K562 (cell line): ENCODE measurements around the gene PSD2. TPM values are rescaled to one million over a fixed set of nuclear protein-coding genes. Genes with fewer than 3 reads are reported as not detected.

Source experiments
- ATAC-seq: fragments of 200-7000 bp; cut with Tn5 transposase; 3 replicates; pipeline ENCODE4 v1.9.1; 2020; ENCODE audit warnings: moderate library complexity
- BruUV-seq: library from RNA; stranded (reverse); fragments of 400-500 nt; replicated peaks from 2 replicates; lab custom pipeline; 2021; lab: Mats Ljungman, UMichigan
- CTCF ChIA-PET: fragments of 300-600 bp; formaldehyde crosslinking; extraction: SDS; loops from one replicate; lab custom pipeline; 2021; ENCODE audit warnings: low intra/inter-chr PET ratio; lab: Yijun Ruan, JAX
- POLR2A ChIA-PET: fragments of 300-600, 350-650 bp; sonication (Branson Sonifier 250); formaldehyde crosslinking; extraction: SDS; loops from one replicate; lab custom pipeline; 2021; ENCODE audit warnings: antibody characterized with exemption, inconsistent platforms; lab: Yijun Ruan, JAX
- DNase-seq, 4 experiments: peaks; one replicate each; pipeline versions ENCODE4 v3.0.0 to v3.0.0-alpha.2; 2011 to 2018; ENCODE audit warnings: low spot score in 3 of 4, mixed read lengths in 3 of 4; ENCODE audit errors: extremely low read depth in 1 of 4
- FAIRE-seq: peaks from 2 replicates; lab custom pipeline; 2011; peaks lifted over from hg19 to GRCh38; lab: Jason Lieb, UNC
- H2AFZ ChIP-seq: 2 replicates; pipeline ENCODE4 v1.6.0; 2011; ENCODE audit warnings: low read depth, low read length, control low read depth, inconsistent platforms
- H3K27ac ChIP-seq: fragments of 200-600 bp; 3 replicates; pipeline ENCODE4 v1.8.0; 2011; ENCODE audit warnings: low read depth, mild to moderate bottlenecking, control low read depth, inconsistent platforms, low read length, moderate library complexity, mixed read lengths; ENCODE audit errors: extremely low read depth
- H3K27me3 ChIP-seq, 2 experiments: fragments of 300-600 bp in 1 of 2; 2 replicates in 1 of 2; 3 replicates in 1 of 2; pipeline versions ENCODE4 v1.6.0 to v1.8.0; 2011; ENCODE audit warnings: inconsistent platforms in 2 of 2, low read length in 2 of 2, mild to moderate bottlenecking in 1 of 2, mixed read lengths in 1 of 2, moderate library complexity in 1 of 2; ENCODE audit not compliant: control insufficient read depth in 2 of 2, insufficient read depth in 2 of 2
- H3K36me3 ChIP-seq: fragments of 300-600 bp; 3 replicates; pipeline ENCODE4 v1.8.0; 2011; ENCODE audit warnings: mild to moderate bottlenecking, low read length, inconsistent platforms; ENCODE audit not compliant: control insufficient read depth, insufficient read depth
- H3K4me1 ChIP-seq, 2 experiments: fragments of 200-600 bp in 1 of 2; replicated peaks in 1 of 2; 2 replicates in 1 of 2; 3 replicates in 1 of 2; pipeline versions ENCODE4 v1.5.1 to v1.8.0; 2011; ENCODE audit warnings: inconsistent platforms in 2 of 2, low read length in 2 of 2, mild to moderate bottlenecking in 1 of 2, mixed read lengths in 1 of 2, moderate library complexity in 1 of 2; ENCODE audit not compliant: control insufficient read depth in 2 of 2, insufficient read depth in 2 of 2
- H3K4me2 ChIP-seq: 2 replicates; pipeline ENCODE4 v1.6.1; 2011; ENCODE audit warnings: low read length, control low read depth, inconsistent platforms, mixed read lengths; ENCODE audit not compliant: insufficient read depth
- H3K4me3 ChIP-seq: fragments of 200-600 bp; sonication (generic), shearing (Covaris generic); 2 replicates; pipeline ENCODE4 v1.5.1; 2016; ENCODE audit warnings: control low read depth, inconsistent platforms
- H3K79me2 ChIP-seq: fragments of 200-600 bp; 3 replicates; pipeline ENCODE4 v1.8.0; 2011; ENCODE audit warnings: low read length, inconsistent platforms; ENCODE audit not compliant: control insufficient read depth, insufficient read depth
- H3K9ac ChIP-seq, 2 experiments: 2 replicates each; pipeline versions ENCODE4 v1.6.0 to v1.6.1; 2011; ENCODE audit warnings: low read depth in 2 of 2, low read length in 2 of 2, control low read depth in 1 of 2, inconsistent platforms in 1 of 2, mild to moderate bottlenecking in 1 of 2, mixed read lengths in 1 of 2; ENCODE audit not compliant: insufficient read depth in 1 of 2
- H3K9me1 ChIP-seq: one replicate; pipeline ENCODE4 v1.6.0; 2011; ENCODE audit warnings: inconsistent platforms, mild to moderate bottlenecking, low read length, moderate library complexity; ENCODE audit not compliant: control insufficient read depth, insufficient read depth
- H3K9me3 ChIP-seq: replicated peaks from 2 replicates; pipeline ENCODE4 v1.5.1; 2011; ENCODE audit warnings: low read depth, low read length, inconsistent platforms; ENCODE audit not compliant: control insufficient read depth, insufficient read depth
- H4K20me1 ChIP-seq: replicated peaks from 2 replicates; pipeline ENCODE4 v1.6.1; 2011; ENCODE audit warnings: low read length, inconsistent platforms, mixed read lengths; ENCODE audit not compliant: control insufficient read depth, insufficient read depth
- CBX1 ChIP-seq: sonication (generic); IDR thresholded peaks from 2 replicates; pipeline ENCODE4 v1.6.1; 2016; ENCODE audit warnings: antibody characterized with exemption, low read depth, mild to moderate bottlenecking
- CHD2 ChIP-seq: IDR thresholded peaks from 2 replicates; pipeline ENCODE4 v1.6.1; 2011; ENCODE audit warnings: low read depth, low read length
- DACH1 ChIP-seq: fragments of 450-650 bp; IDR thresholded peaks from 2 replicates; pipeline ENCODE4 v1.6.1; 2018; ENCODE audit not compliant: partially characterized antibody
- HNRNPL ChIP-seq: fragments of 200-400 bp; formaldehyde crosslinking; IDR thresholded peaks from 2 replicates; pipeline ENCODE4 v1.6.1; 2017; ENCODE audit warnings: low read depth, mild to moderate bottlenecking, low read length
- LCOR ChIP-seq: sonication (generic); formaldehyde crosslinking; IDR thresholded peaks from 2 replicates; pipeline ENCODE4 v1.8.0; 2022; ENCODE audit warnings: mild to moderate bottlenecking, missing genetic modification reagents
- MEIS2 ChIP-seq: fragments of 450-650 bp; IDR thresholded peaks from 2 replicates; pipeline ENCODE4 v1.6.1; 2014; ENCODE audit warnings: mild to moderate bottlenecking; ENCODE audit not compliant: partially characterized antibody
- NR2F6 ChIP-seq: fragments of 450-650 bp; formaldehyde crosslinking; IDR thresholded peaks from 2 replicates; pipeline ENCODE4 v1.4.0; 2020; ENCODE audit warnings: mild to moderate bottlenecking
- POLR2G ChIP-seq: fragments of 200-400 bp; formaldehyde crosslinking; IDR thresholded peaks from 2 replicates; pipeline ENCODE4 v1.6.1; 2017; ENCODE audit warnings: low read depth, mild to moderate bottlenecking, antibody characterized with exemption, low read length, moderate library complexity
- RHOXF2B ChIP-seq: fragments of 250-450 bp; sonication (Bioruptor Pico); conservative IDR thresholded peaks from 2 replicates; pipeline ENCODE4 v1.5.1; 2021
- WGBS: fragments of 100-300 bp; shearing (Covaris generic); methylation state at CpG from one replicate; pipeline ENCODE4 v1.1.6; 2016; ENCODE audit warnings: low coverage, mixed read lengths; ENCODE audit not compliant: insufficient coverage; ENCODE audit errors: missing lambda C conversion rate; 5-methylcytosine and 5-hydroxymethylcytosine counted together
- in situ Hi-C: fragments of 300-500 bp; cut with MboI; formaldehyde crosslinking; loops from 4 replicates; pipeline ENCODE4 v1.15.0; 2018; ENCODE audit warnings: inconsistent platforms, mixed read lengths
- intact Hi-C: fragments of 100-400 bp; cut with micrococcal nuclease; formaldehyde crosslinking; loops from 2 replicates; pipeline ENCODE4 v1.14.2; 2022
- polyA plus RNA-seq, 8 experiments: library from polyadenylated mRNA; depleted of rRNA in 4 of 8; stranded (reverse) in 5 of 8; unstranded in 3 of 8; fragments of >200 nt; fragmentation: Nextera tagmentation in 2 of 8; fragmentation: Illumina TruSeq in 1 of 8; extraction: Ambion mirVana in 2 of 8; extraction: Trizol in 1 of 8; gene quantifications; 2 replicates each; pipeline versions ENCODE4 v1.2.1 to v1.2.3, GENCODE V29; 2011 to 2014; ENCODE audit warnings: inconsistent platforms in 1 of 8, missing spikeins in 1 of 8
- total RNA-seq, 7 experiments: library from RNA; depleted of rRNA in 6 of 7; stranded (reverse); fragments of >200 nt in 6 of 7; fragmentation: Illumina TruSeq in 2 of 7; extraction: Trizol in 2 of 7; gene quantifications; 2 replicates each; pipeline versions ENCODE4 v1.2.1 to v1.2.3, GENCODE V29; 2011 to 2021; ENCODE audit warnings: low replicate concordance in 1 of 7
- TF ChIP-seq, protein P1 (sequence below): fragments of 200-400 bp; formaldehyde crosslinking; IDR thresholded peaks from 2 replicates; pipeline ENCODE4 v1.6.1; 2017; ENCODE audit warnings: mild to moderate bottlenecking, low read depth, low read length, moderate library complexity
- TF ChIP-seq, protein P2 (sequence below): fragments of 250-450 bp; sonication (Bioruptor Pico); IDR thresholded peaks from 2 replicates; pipeline ENCODE4 v1.4.0; 2020; ENCODE audit warnings: mild to moderate bottlenecking
- TF ChIP-seq, protein P3 (sequence below): sonication (generic); formaldehyde crosslinking; IDR thresholded peaks from 2 replicates; pipeline ENCODE4 v1.8.1; 2023; ENCODE audit warnings: mild to moderate bottlenecking, missing genetic modification reagents
- TF ChIP-seq, protein P4 (sequence below): IDR thresholded peaks from 3 replicates; pipeline ENCODE4 v1.6.1; 2011; ENCODE audit warnings: borderline replicate concordance, mild to moderate bottlenecking, moderate library complexity; ENCODE audit not compliant: insufficient read length; ENCODE audit errors: extremely low read depth

The PSD2 gene
- total and polyA plus RNA-seq, 9 of the 15 experiments (the other 6 are each of a cell fraction or from before 2014, with no cell fraction given), result 0.01 to 0.09 (median 0.04) TPM; not detected in 4

DNA sequence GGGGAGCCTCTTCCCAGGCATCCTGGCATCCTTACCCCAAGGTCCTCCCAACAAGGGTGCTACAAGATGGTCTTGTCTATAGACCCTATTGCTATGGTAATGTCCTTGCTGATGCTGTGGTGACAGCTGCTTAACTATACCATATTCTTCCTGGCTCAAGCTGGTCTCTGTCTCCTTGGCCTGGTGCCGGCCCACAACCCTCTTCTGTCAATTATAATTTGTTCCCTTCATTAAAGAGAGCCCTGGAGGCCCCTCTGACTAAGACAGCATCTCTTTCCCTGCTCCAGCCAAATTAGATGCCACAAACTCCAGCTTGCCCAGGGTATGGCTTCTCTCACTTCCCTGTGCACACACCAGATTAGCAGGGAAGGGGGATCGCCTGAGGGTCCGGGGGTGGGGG is 86.7 kb downstream of the PSD2 start (continued):
- TF ChIP-seq, protein P1, sequence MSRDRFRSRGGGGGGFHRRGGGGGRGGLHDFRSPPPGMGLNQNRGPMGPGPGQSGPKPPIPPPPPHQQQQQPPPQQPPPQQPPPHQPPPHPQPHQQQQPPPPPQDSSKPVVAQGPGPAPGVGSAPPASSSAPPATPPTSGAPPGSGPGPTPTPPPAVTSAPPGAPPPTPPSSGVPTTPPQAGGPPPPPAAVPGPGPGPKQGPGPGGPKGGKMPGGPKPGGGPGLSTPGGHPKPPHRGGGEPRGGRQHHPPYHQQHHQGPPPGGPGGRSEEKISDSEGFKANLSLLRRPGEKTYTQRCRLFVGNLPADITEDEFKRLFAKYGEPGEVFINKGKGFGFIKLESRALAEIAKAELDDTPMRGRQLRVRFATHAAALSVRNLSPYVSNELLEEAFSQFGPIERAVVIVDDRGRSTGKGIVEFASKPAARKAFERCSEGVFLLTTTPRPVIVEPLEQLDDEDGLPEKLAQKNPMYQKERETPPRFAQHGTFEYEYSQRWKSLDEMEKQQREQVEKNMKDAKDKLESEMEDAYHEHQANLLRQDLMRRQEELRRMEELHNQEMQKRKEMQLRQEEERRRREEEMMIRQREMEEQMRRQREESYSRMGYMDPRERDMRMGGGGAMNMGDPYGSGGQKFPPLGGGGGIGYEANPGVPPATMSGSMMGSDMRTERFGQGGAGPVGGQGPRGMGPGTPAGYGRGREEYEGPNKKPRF, result no peak
- TF ChIP-seq CHD2 (no peak), MEIS2 (no peak), CBX1 (no peak)
- TF ChIP-seq, all 486 proteins: peak for 0

DNA sequence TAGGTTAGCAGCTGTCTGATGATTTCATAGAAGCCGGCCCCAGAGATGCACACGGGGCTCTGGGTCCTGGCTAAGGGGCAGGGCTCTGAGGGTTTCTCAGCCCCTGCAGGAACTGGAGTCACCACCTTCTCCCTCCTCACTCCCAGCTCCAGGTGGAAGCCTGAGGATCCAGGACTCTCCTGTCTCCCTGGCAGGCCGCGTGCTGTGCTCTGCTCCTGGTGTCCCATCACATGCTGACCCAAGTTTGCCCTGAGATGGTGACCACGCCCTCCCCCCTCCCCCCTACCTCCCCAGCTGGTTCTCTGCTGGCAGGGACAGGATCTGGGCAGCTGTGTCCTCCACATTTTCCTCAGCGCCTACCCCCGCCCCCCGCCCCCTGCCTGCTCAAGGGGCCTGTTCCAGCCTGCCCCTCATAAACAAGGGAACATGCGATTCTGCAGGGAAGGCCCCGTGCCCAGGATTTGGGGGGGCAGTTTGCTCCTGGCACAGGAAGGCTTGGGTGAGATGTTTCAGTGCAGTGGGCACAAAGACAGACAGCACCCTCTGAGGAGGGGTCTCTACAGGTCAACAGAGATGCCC is 87.4 kb downstream of the PSD2 start:
- H3K4me1 ChIP-seq, result peaks cover 4 to 15% of the 10 kb centered on the region in 2 experiments
- no peak overlapping the region for H3K4me2 ChIP-seq
- no peak overlapping the region for H3K4me3 ChIP-seq
- 0 out of 4 replicates have a peak overlapping the region, but pooled peaks of 1 of the 2 experiments have one; percentile 36 for H3K9ac ChIP-seq
- in situ Hi-C loops (no loop called here), intact Hi-C loops (no loop called here)
- BruUV-seq, result no TSS peak
- H3K36me3 ChIP-seq, result no peaks in the 10 kb centered on the region
- no peaks in the 10 kb centered on the region for H3K9me1 ChIP-seq
- peaks cover 4 to 42% of the 10 kb centered on the region in 2 experiments; a peak in 2 of 5 replicates for H3K27me3 ChIP-seq
- H3K27ac ChIP-seq, result no peak overlapping the region
- CTCF ChIA-PET, result no interaction called here
- ATAC-seq (no peak), DNase-seq (peak in 2 of 4 experiments; percentile 30 to 32), FAIRE-seq (no peak)
- no peak overlapping the region for H2AFZ ChIP-seq
- H3K9me3 ChIP-seq, result no peaks in the 10 kb centered on the region
- H3K79me2 ChIP-seq, result no peaks in the 10 kb centered on the region
- 30% methylated on average over 4 of the region's 10 CpGs for WGBS
- POLR2A ChIA-PET, result interaction anchor here (1.0 kb wide), 2 partner anchors 11 to 13 kb away, joined by 3 to 4 read pairs; no protein-coding TSS in a partner anchor
- H4K20me1 ChIP-seq, result no peaks in the 10 kb centered on the region
- TF ChIP-seq POLR2G, result no peak
- no peak for TF ChIP-seq DACH1
- TF ChIP-seq, protein P2, sequence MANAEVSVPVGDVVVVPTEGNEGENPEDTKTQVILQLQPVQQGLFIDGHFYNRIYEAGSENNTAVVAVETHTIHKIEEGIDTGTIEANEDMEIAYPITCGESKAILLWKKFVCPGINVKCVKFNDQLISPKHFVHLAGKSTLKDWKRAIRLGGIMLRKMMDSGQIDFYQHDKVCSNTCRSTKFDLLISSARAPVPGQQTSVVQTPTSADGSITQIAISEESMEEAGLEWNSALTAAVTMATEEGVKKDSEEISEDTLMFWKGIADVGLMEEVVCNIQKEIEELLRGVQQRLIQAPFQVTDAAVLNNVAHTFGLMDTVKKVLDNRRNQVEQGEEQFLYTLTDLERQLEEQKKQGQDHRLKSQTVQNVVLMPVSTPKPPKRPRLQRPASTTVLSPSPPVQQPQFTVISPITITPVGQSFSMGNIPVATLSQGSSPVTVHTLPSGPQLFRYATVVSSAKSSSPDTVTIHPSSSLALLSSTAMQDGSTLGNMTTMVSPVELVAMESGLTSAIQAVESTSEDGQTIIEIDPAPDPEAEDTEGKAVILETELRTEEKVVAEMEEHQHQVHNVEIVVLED (CRISPR knock-in tag), result no peak
- no peak for TF ChIP-seq HNRNPL
- TF ChIP-seq LCOR (CRISPR knock-in tag), result no peak
- TF ChIP-seq NR2F6 (CRISPR knock-in tag), result no peak
- TF ChIP-seq RHOXF2B (CRISPR knock-in tag), result no peak
- TF ChIP-seq, protein P3, sequence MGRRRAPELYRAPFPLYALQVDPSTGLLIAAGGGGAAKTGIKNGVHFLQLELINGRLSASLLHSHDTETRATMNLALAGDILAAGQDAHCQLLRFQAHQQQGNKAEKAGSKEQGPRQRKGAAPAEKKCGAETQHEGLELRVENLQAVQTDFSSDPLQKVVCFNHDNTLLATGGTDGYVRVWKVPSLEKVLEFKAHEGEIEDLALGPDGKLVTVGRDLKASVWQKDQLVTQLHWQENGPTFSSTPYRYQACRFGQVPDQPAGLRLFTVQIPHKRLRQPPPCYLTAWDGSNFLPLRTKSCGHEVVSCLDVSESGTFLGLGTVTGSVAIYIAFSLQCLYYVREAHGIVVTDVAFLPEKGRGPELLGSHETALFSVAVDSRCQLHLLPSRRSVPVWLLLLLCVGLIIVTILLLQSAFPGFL (CRISPR knock-in tag), result no peak
- TF ChIP-seq, protein P4, sequence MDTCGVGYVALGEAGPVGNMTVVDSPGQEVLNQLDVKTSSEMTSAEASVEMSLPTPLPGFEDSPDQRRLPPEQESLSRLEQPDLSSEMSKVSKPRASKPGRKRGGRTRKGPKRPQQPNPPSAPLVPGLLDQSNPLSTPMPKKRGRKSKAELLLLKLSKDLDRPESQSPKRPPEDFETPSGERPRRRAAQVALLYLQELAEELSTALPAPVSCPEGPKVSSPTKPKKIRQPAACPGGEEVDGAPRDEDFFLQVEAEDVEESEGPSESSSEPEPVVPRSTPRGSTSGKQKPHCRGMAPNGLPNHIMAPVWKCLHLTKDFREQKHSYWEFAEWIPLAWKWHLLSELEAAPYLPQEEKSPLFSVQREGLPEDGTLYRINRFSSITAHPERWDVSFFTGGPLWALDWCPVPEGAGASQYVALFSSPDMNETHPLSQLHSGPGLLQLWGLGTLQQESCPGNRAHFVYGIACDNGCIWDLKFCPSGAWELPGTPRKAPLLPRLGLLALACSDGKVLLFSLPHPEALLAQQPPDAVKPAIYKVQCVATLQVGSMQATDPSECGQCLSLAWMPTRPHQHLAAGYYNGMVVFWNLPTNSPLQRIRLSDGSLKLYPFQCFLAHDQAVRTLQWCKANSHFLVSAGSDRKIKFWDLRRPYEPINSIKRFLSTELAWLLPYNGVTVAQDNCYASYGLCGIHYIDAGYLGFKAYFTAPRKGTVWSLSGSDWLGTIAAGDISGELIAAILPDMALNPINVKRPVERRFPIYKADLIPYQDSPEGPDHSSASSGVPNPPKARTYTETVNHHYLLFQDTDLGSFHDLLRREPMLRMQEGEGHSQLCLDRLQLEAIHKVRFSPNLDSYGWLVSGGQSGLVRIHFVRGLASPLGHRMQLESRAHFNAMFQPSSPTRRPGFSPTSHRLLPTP, result no peak
